GM19397 (cell line): ENCODE measurements around the gene CRBN.
A peak's percentile ranks its signal among the peaks of the same experiment; 100 is the strongest.

Experiments
- ATAC-seq: cut with Tn5 transposase; IDR thresholded peaks from one replicate; pipeline ENCODE4 v1.9.1; 2021; ENCODE audit warnings: mild to moderate bottlenecking, moderate library complexity; ENCODE audit not compliant: unreplicated experiment

CRBN gene

DNA sequence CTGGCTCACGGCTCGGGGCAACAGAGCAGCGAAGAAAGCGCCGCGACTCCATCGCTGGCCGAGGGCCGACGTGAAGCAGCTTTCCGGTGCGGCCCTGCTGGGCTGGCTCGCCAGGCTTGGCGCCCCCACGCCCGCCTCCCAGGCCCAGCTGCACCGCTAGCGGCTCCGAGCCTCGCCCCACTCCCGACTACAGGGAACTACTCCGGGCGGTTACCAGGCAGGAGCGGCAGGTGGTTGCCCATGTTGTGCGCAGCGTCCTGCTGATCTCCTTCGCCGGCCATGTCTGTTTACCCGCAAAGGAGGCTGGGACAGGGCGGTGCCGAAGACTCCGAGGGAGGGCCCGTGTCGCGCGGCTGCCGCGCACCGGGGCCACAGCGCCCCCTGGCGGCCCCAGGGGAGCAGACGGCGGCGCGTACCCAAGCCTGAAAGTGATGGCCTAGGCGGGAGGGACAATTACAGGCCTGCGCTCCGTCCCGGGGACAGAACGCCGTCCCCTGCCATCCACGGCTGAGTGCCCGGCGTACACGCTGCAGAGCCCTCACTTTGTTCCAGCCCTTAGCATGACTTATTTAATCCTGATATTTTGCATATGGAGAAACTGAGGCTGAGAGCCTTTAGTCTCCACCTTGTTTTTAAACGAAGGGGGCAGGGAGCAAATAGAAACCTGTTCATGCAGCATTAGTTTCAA lies at the start of gene CRBN:
CRBN (minus strand) TSS at position 285 of the 688 bp plus-strand sequence; CDS start at position 281, 4 bp downstream.
- ATAC-seq: peak; percentile 99

DNA sequence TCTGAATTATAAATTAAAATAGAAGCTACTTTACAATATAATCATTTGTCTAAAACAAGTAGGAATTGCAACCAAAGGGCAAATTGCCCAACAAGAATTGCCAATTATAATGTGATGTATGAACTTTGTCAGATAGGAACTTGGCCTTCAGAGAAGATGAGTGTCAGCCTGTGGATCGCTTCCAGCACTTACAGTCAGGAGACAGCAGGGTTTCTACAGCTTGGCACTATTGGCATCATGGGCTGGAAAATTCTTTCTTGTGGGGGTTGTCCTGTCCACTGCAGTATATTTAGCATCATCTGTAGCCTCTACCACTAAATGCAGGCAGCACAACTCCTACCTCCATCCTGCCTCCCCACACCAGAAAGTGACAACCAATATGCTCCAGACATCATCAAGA lies 48.1 kb upstream of the CRBN start:
- no peak for ATAC-seq

GRCh38 chr3:3221528-3221927 lies 42.0 kb upstream of the CRBN start:
- no peak for ATAC-seq

DNA sequence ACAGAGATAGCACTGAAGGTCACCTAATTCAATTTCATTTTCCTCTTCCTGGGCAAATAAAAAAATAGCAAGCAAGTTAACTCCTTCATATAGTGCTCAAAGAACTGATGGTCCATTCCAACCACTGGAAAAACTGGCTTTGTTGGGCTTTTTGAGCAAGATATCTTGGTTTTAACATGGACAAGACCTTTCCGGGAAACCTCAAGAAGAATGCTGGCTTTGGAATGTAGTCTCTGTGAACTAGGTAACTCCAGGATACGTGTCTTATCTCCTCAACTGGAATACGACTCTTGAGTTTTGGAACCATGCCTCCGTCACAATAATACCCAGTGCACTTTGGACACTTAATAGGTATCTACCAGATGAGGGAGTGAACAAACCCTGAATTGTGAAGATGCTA lies 36.9 kb upstream of the CRBN start:
- ATAC-seq: no peak

GRCh38 chr3:3212781-3213440 lies 33.4 kb upstream of the CRBN start:
- ATAC-seq: no peak

DNA sequence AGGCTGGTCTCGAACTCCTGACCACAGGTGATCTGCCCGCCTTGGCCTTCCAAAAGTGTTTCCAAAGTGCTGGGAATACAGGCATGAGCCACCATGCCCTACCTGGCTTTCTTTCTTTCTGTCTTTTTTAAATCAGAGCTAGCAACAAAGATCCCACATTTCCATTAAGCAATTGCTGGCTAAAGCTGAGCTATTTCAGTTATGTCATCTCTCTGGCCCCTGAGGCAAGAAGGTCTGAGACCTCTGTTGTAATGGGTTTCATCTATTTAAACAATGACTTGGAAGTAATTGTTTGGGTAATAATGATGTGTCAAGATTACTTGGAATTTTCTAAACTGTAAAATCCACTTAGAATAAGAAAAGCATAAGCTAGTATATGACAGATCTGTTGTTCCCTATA lies 30.2 kb upstream of the CRBN start:
- ATAC-seq: no peak

DNA sequence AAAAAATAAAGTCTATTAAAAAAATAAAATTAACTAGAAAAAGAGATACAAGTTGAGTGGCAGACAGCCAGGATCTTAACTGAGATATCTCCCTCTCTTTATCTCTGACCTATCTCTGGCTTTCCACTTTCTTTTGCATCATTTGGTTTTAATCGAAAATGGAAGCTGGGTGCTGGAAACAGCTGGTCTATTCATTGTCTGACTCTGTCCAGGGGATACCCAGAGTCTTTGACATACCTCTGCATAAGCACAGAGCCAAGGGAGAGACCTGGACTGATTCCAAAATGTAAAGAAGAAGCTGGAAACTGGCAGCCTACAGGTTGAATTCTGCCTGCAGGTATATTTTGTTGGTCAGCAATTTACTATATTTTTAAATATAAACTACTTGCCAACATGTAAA lies 29.6 kb upstream of the CRBN start:
- ATAC-seq: no peak

DNA sequence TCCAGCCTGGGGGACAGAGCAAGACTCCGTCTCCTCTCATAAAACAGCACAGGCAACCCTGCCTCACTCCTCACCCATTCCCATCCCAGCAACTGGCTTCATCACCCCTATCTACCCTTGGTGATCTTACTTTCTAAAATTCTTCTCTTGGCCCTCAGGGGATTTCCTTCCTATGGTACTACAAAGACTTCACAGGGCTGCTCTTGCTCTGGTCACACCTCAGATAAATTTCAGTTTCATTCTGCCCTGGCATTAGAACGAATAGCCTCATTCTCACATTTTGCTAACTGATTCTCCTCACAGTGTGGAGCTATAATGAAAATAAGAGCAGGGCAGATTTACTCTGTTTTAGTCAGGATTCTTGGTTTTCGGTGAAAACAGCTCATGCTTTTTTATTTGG lies 22.1 kb upstream of the CRBN start:
- ATAC-seq: peak; percentile 83

- ATAC-seq: peak; percentile 52
Measured at GRCh38 chr3:3200632-3201212, 21.2 kb upstream of the CRBN start.

GRCh38 chr3:3199306-3199705 lies 19.8 kb upstream of the CRBN start:
- ATAC-seq: no peak

GRCh38 chr3:3196148-3196861 lies 16.8 kb upstream of the CRBN start:
- ATAC-seq: no peak

DNA sequence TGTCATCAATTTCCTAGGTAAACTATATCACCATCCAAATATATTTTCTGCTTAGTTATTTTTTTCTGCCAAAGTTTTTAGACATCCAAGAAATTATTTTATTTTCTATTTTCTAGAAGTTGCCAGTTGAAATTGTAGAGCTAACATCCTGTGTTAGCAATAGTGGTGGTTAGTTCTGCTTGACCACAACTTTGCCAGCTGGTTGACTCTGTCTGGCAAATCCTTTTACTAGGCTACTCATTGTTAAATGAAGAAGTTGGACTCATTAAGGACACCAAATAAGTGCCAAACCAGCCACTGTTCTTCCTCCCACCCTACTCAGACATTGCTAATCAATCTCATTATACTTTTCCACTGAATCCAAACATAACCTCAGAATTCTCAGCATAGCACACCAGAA lies 15.4 kb upstream of the CRBN start:
- ATAC-seq: no peak

DNA sequence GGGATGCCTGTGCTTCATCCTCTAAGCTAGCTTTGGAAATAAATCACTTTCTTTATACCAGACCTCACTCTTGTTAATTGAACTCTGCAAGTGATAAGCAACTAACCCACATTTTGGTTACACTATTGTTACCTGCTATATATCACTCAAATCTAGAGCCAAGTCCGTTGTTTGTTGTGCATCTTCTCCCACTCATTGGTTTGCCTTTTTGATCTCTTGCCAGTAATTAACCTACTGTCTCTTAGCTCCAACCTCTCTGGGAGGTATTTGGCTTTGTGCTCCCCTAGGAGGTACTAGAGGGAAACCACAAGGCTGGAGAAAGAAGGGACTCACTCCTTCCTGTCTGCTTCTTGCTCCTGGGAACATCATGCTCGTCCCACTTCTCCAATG lies 12.8 kb upstream of the CRBN start:
- ATAC-seq: no peak

GRCh38 chr3:3191675-3192285 lies 12.3 kb upstream of the CRBN start:
- ATAC-seq: no peak

- ATAC-seq: no peak
Measured at GRCh38 chr3:3189961-3190360, 10.5 kb upstream of the CRBN start.

DNA sequence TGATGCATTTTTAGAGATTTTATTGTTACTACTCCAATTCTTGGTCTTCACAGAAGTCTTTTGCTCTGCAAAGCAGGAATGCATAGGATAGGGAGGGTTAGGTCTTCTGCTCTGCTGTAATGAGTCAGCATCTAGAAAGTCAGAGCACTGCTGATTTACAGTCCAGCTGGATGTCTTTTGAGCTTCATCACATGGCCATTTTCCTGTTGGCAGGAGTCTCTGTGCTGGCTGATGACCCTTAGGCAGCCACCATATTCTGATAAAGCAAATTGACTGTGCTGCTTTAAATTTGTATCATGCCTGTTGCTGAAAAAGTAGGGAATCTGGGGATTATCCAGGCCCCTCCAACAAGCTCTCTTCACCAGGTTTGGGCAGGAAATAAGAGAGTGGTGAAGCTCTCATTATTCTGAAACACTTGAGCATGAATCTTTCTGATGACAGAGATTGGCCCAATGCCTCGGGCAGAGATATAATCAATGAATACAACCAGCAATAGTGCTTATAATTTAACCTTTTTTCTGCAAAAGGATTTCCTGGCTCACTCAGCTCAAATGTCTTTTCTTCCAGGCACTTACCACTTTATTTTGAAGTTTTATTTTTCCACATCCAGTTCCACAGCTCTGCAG lies 9.7 kb upstream of the CRBN start:
- ATAC-seq: no peak

- no peak for ATAC-seq
Measured at GRCh38 chr3:3184876-3185275, 5.4 kb upstream of the CRBN start.

DNA sequence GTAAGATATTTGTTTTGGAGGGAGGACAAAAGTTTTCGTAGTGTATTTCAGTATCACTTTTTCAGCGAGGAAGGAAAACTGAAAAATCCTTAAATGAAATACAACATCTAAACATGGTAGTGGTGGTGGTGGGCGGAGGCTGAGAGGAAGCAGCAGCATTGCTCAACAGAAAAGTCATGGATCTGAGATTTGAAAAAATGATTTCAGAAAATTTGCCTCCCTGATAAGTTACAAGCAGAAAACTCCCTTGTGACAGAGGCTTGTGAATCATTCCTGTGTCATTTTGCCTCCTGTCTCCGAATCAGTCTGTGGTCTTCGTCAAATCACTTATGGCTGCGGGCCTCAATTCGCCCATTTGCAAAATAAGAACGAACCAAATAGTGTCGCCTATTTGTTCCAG lies 965 bp upstream of the CRBN start:
- ATAC-seq: no peak

DNA sequence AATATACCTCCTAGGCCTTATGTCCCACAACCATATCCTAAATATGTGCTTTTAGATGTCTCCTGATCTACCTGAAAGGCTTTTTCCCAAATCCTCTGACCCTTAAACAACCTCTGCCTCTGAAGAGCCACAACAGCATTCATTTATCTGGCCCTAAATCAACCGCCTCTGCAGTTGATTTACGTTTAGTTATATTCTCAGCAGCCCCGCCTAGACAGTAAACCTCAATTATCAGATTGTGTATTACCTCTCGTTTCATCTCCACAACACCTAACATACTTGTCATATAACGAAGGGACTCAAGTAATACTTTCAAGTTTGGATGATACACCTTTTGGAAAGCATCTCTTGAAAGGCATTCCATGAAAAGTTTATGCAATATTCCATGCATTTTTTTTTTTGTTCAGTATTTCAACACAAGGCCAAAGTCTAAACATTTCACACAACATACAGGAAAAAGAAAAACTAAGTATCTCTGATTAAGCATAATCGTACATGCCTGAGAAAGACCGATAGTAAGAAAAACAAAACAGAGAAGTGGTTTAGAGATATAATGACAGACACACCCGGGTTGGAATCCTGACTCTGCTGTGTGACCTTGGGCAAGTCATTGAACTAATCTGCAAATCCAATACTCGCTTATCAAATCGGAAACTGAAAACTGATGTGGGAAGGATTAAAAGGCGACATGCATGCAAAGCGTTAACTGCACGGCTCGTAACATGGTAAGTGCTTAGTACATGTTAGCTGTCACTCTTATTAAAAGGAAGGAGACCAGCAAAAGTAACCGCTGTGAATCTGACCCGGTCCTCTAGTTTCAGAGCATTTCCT lies 778 bp downstream of the CRBN start:
- no peak for ATAC-seq

- ATAC-seq: no peak
Measured at GRCh38 chr3:3177861-3178497, 1.5 kb downstream of the CRBN start.
